Germinal center (tissue), 1 donor: ENCODE data around the gene COMMD2.

Experiments used
- DNase-seq: peaks from one replicate; pipeline ENCODE4 v3.0.0; 2012; ENCODE audit warnings: mixed read lengths, low spot score

The COMMD2 gene

DNA sequence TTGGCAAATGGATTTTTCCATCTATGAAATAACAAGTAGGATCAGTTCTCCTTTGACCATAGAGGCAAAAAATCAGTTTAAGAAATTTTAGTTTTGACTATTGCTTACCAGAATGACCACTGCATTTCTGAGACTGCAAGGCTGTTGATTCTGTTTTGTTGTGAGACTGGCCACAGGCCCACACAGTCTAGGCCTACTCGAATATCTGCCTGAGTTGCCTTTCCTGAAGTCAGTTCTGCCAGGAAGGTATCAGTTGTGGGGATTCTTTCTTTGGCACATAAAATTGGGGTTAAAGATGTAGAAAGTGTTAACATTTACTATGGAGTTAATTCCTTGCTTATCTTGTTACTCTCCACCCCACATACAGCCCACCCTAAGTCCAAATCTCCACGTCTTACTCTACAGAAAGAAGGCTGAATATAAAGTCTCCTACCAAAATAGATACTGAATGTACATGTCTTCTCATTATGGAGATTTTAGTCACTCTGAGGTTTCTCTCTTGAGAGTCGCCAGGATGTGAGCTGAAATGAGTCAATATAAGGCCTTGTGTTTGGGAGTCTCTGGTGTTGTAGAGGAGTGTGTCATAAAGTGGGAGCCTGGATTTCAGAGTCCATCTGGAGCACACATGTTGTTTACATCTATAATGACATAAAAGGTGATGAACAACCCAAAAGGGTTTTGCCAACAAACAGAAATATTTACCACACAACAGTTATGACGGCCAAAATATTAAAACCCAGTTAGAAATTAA, 49.4 kb downstream of the COMMD2 start:
- DNase-seq = no peak

DNA sequence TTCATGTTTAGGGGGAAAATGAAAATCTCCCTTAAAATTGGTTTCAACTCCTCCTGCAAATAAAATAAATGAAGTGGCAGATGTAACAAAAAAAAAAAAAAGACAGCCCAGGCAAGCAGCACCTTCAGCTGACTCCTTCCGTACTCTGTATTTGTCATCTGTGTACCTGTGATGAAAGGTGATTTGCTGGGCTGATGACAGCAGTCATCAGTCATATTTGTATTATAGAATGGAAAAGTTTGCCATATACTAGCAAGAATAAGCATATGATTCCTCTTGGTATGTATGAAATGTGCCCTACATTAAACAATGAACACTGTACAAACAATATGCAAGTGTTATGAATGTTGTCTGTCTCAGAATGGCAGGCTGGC, 50.3 kb downstream of the COMMD2 start:
- DNase-seq = no peak

DNA sequence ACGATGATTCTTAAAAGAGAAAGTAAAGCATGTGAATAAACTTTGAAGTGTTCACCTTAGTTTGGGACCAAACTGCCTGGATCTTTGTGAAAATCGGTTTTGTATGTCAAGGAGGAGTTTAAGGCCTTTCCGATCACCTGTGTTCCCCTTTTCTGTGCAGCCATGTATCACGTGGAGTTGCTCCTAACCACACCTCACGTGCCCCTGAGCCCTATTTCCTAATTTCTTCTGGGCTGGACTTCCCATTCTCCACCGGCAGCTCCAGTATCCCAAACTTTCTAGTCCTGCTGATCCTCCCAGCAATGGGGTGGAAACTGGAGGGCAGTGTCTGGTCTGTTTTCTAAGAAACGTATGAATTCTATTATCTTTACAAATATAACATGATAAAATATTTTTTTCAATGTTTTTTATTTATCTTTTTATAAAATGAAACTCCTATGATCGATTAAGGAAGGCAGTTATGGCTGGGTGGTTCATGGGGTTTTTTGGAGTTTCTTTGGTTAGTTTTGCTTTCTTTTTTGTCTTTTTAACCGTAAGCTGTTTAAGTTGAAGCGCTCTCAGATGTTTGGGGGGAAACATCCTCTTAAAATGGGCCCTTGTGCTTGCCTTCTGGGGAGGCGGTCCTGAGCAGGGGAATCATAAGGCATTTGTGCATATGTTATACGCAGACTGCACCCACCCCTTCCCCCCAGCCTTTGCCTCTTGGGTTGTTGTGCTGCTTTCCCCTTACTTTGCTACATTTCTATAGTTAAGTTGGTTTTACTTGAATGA, 50.9 kb downstream of the COMMD2 start:
- DNase-seq = no peak
